ENCODE results near the gene NDOR1. TPM values are rescaled to one million over a fixed set of nuclear protein-coding genes. Genes with fewer than 3 reads are reported as not detected.

NDOR1 gene
- total RNA-seq (2014; rRNA removed; shearing (Covaris generic)) (12.1 and 12.4 TPM in 2 replicates), polyA plus RNA-seq (2016; fragmentation: Nextera tagmentation; extraction: Ambion mirVana) (7.7 and 8.5 TPM in 2 replicates)

DNA sequence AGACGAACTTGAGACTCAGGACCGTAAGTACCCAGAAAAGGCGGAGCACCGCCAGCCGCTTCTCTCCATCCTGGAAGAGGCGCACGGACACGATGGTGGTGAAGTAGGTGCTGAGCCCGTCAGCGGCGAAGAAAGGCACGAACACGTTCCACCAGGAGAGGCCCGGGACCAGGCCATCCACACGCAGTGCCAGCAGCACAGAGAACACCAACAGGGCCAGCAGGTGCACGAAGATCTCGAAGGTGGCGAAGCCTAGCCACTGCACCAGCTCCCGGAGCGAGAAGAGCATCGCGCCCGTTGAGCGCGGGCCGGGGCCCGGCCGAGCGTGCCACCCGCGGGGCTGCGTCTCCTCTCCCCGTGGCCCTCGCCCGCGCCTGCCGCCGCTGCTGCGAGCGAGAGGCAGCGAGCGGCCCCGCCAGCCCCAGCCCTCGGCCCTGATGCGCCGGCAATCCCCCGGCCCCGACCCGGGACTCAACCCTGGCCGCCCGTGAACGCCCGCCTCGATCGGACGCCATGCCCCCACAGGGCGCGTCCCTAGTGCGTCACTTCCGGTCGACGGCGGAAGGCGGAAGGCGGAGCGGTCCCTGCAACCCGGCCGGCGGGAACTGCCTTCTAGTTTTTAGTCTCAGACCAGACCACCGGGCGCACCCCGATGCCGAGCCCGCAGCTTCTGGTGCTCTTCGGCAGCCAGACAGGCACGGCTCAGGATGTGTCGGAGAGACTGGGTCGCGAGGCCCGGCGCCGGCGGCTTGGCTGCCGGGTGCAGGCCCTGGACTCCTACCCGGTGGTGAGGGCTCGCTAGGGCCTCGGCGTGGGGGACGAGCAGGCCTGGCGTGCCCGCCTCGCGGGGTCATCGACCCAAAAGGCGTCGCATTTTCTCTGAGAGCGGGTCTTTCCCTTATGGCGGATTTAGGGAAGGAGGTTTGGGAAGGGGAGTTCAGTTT is at the start of gene NDOR1, which contains the start of gene TMEM203:
Gene NDOR1, plus strand, starts transcription at position 575 of the 944 bp plus-strand sequence. Its CDS starts 78 bp downstream, at position 653.
Gene TMEM203, minus strand, starts transcription at position 523 of the 944 bp plus-strand sequence. Its CDS starts 234 bp downstream, at position 289.
- Histone ChIP-seq H2AFZ (peak within 1 kb of the TSS; percentile 58), H3K36me3 (ENCODE audit: low read depth) (no peaks in the 10 kb centered on the region), H3K4me2 (ENCODE audit: unreplicated experiment) (peak within 1 kb of the TSS; percentile 93), H3K4me1 (ENCODE audit: insufficient read depth) (peaks cover 17% of the 10 kb centered on the region), H3K9me3 (ENCODE audit: low read depth) (no peaks in the 10 kb centered on the region), H4K20me1 (ENCODE audit: insufficient read depth) (no peaks in the 10 kb centered on the region), H3F3A (ENCODE audit: insufficient read depth) (no peaks in the 10 kb centered on the region; the same call in 1 of the 2 replicates), H3K9me2 (ENCODE audit: insufficient read depth) (no peaks in the 10 kb centered on the region), H3K27me3 (replicated peaks; ENCODE audit: insufficient read depth) (no peaks in the 10 kb centered on the region), H3K4me3 (peak within 1 kb of the TSS; percentile 89), H3K9ac (peak within 1 kb of the TSS; percentile 92), H3K27ac (peak within 1 kb of the TSS; percentile 44), H3K79me2 (ENCODE audit: insufficient read depth) (peaks cover 63% of the 10 kb centered on the region)
- in situ Hi-C loops (cut with MboI): no loop called here
- peak; percentile 94 for DNase-seq
- WGBS, 2 experiments (ENCODE audit: low coverage in 1 of 2, low lambda C conversion rate in 2 of 2, missing lambda C conversion rate in 2 of 2): 0 to 2% methylated on average over 88 to 96 of the region's 98 CpGs
- TF ChIP-seq EZH2phosphoT487 (IDR thresholded peaks at IDR 0.05; ENCODE audit: insufficient read depth, low read depth): no peak
- no peak for TF ChIP-seq EZH2 (IDR thresholded peaks at IDR 0.05; ENCODE audit: insufficient read depth, poor library complexity, severe bottlenecking)

DNA sequence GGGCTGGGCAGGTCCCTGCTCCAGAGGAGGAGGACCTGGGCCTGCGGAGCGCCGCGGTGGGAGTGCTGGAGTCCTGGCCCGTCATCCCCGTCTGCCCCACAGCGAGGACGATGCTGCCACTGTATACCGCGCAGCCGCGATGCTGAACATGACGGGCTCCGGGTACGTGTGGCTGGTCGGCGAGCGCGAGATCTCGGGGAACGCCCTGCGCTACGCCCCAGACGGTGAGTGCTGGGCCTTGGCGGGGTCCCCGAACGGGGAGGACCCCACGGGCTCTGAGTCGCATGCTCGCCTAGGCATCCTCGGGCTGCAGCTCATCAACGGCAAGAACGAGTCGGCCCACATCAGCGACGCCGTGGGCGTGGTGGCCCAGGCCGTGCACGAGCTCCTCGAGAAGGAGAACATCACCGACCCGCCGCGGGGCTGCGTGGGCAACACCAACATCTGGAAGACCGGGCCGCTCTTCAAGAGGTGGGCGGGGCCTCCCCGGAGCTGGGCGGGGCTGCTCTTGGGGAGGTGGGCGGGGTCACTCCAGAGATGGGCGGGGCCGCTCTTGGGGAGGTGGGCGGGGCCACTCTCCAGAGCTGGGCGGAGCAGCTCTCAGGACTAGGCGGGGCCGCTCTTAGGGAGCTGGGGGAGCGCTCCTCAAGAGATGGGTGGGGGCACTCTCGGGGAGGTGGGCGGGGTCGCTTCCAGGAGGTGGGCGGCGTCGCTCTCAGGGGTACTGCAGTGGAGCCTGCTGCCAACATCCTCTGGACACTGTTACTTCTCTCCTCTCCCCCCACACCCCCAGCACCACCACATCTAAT is 48.7 kb upstream of the NDOR1 start:
- H2AFZ ChIP-seq: peak overlapping the region; percentile 68
- H3K9ac ChIP-seq: peak overlapping the region; percentile 47; the same call in 1 of the 2 replicates
- no peaks in the 10 kb centered on the region for H3K4me1 ChIP-seq (ENCODE audit: insufficient read depth)
- no peaks in the 10 kb centered on the region for H3K9me3 ChIP-seq (ENCODE audit: low read depth)
- in situ Hi-C loops (cut with MboI): no loop called here
- H3K4me3 ChIP-seq: peak overlapping the region; percentile 51
- 3 to 4% methylated on average over 51 to 65 of the region's 65 CpGs for WGBS, 2 experiments (ENCODE audit: low coverage in 1 of 2, low lambda C conversion rate in 2 of 2, missing lambda C conversion rate in 2 of 2)
- H3K36me3 ChIP-seq (ENCODE audit: low read depth): no peaks in the 10 kb centered on the region
- H4K20me1 ChIP-seq (ENCODE audit: insufficient read depth): no peaks in the 10 kb centered on the region
- H3K79me2 ChIP-seq (ENCODE audit: insufficient read depth): no peaks in the 10 kb centered on the region
- peak overlapping the region; percentile 74 for H3K4me2 ChIP-seq (ENCODE audit: unreplicated experiment)
- H3K9me2 ChIP-seq (ENCODE audit: insufficient read depth): no peaks in the 10 kb centered on the region
- peaks cover 19% of the 10 kb centered on the region for H3K27me3 ChIP-seq (replicated peaks; ENCODE audit: insufficient read depth)
- H3F3A ChIP-seq (ENCODE audit: insufficient read depth): no peaks in the 10 kb centered on the region
- no peak overlapping the region for H3K27ac ChIP-seq
- no peak for TF ChIP-seq EZH2 (IDR thresholded peaks at IDR 0.05; ENCODE audit: insufficient read depth, poor library complexity, severe bottlenecking)
- DNase-seq: peak; percentile 85

DNA sequence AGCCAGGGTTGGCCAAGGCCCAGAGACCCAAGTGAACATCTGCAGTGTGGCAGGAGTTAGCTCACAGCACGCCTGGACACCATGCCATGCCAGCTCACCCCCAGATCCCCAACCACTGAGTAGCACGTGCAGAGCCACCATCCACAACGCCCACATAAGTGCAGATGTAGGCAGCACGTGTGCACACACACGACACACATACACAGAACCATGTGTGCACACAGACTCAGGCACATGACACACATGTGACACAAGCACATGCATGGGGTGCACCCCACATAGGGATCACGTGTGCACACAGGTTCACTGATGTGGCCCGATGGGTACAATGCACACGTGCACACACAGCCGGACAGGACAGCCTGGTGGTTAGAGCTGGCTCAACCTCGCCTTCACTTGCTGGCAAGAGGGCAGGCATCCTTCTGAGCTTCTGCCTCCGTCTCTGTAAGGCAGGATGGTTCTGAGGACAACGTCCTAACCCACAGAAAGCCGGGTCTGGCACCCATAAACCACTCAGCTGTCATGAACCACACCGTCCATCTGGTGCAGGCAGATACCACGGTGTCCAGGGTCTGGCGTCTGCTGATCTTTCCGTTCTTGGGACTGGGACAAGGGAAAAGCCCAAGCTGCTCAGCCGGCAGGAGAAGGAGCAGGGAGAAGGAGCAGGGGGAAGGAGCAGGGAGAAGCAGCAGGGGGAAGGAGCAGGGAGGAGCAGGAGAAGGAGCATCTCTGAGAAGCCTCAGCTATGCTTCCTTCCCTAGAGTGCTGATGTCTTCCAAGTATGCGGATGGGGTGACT is 47.7 kb upstream of the NDOR1 start:
- Histone ChIP-seq H3K27me3 (replicated peaks; ENCODE audit: insufficient read depth) (peaks cover 28% of the 10 kb centered on the region), H4K20me1 (ENCODE audit: insufficient read depth) (no peaks in the 10 kb centered on the region), H3K36me3 (ENCODE audit: low read depth) (no peaks in the 10 kb centered on the region), H3K9me3 (ENCODE audit: low read depth) (no peaks in the 10 kb centered on the region), H3K79me2 (ENCODE audit: insufficient read depth) (no peaks in the 10 kb centered on the region), H2AFZ (no peak overlapping the region), H3K4me3 (no peak overlapping the region), H3K4me1 (ENCODE audit: insufficient read depth) (no peaks in the 10 kb centered on the region), H3F3A (ENCODE audit: insufficient read depth) (no peaks in the 10 kb centered on the region), H3K9ac (no peak overlapping the region), H3K4me2 (ENCODE audit: unreplicated experiment) (no peak overlapping the region), H3K27ac (no peak overlapping the region), H3K9me2 (ENCODE audit: insufficient read depth) (no peaks in the 10 kb centered on the region)
- 0 to 3% methylated on average over 17 to 19 of the region's 19 CpGs for WGBS, 2 experiments (ENCODE audit: low coverage in 1 of 2, low lambda C conversion rate in 2 of 2, missing lambda C conversion rate in 2 of 2)
- TF ChIP-seq EZH2phosphoT487 (IDR thresholded peaks at IDR 0.05; ENCODE audit: insufficient read depth, low read depth) (no peak), EZH2 (IDR thresholded peaks at IDR 0.05; ENCODE audit: insufficient read depth, poor library complexity, severe bottlenecking) (no peak)
- in situ Hi-C loops (cut with MboI): no loop called here
- peak; percentile 64 for DNase-seq

All from GM23248 (cell line).